Astrocyte (in vitro differentiated cells and primary cell): ENCODE data around the gene GRIA1.

Experiments
- CTCF ChIP-seq: IDR thresholded peaks from 2 replicates; pipeline ENCODE4 v1.5.1; 2011; ENCODE audit warnings: low read depth, mild to moderate bottlenecking, inconsistent platforms, low read length, moderate library complexity; ENCODE audit not compliant: insufficient read depth
- EZH2 ChIP-seq: IDR thresholded peaks from 2 replicates; pipeline ENCODE4 v1.6.1; 2012; ENCODE audit warnings: mild to moderate bottlenecking, low read length, inconsistent platforms; ENCODE audit not compliant: insufficient read depth

GRCh38 chr5:153520137-153520536 is 29.7 kb downstream of the GRIA1 start:
- TF ChIP-seq CTCF (no peak), EZH2 (no peak)
